ENCODE results near the gene UBE2V1.
"Not testable (repeated sequence)": the region's sequence is repeated elsewhere in the genome, so short reads cannot be mapped to it uniquely, and the experiment has no call there.

The UBE2V1 gene

DNA sequence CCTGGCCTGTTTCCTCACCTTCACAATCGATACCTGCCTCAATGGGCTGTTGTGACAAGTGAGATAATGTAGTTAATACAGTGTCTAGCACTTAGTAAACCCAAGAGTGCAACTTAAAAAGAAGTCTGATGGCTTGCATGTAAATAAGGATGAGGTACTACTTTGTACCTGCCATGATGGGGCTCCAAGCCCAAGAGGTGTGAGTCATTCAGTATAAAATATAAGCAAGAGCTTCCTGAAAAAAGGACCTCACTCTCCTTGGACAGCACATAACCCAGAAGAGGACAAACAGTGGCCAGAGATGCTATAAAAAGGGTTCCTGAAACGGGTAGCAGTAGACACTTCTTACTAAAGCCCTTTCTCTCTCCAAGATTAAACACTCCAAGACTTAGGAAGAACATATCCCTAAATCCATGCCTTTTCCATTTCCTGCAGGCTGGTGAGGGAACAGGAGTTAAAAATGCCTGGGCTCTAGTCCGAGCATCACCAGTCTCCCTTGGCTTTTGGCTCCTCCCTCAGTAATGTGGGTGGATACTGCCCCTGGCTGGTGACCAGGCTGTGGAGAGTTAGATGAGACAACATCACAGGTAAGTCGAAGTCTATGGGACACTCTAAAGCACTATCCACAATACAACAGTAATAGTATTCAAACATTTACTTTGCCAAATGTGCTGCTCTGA lies 4.3 kb downstream of the UBE2V1 start:
- Histone ChIP-seq H3K36me3 (ENCODE audit: low read length) (no peaks in the 10 kb centered on the region; the same call in 1 of the 2 replicates), H2AFZ (ENCODE audit: low read depth, low read length, severe bottlenecking) (no peak overlapping the region), H3K4me3 (ENCODE audit: insufficient read depth, low read length, poor library complexity, severe bottlenecking) (no peak overlapping the region), H3K4me2 (ENCODE audit: low read depth, low read length, poor library complexity, severe bottlenecking) (no peak overlapping the region), H3K9me3 (ENCODE audit: insufficient read depth, low read length) (no peaks in the 10 kb centered on the region), H3K27ac (ENCODE audit: low read depth, low read length) (no peak overlapping the region), H3K9ac (ENCODE audit: low read length) (no peak overlapping the region), H3K9me2 (replicated peaks; ENCODE audit: insufficient read depth, low read length) (no peaks in the 10 kb centered on the region), H4K20me1 (ENCODE audit: low read depth, low read length) (peaks cover 12% of the 10 kb centered on the region; the same call in 1 of the 2 replicates), H3F3A (ENCODE audit: insufficient read depth) (peaks cover 13% of the 10 kb centered on the region), H3K79me2 (ENCODE audit: insufficient read depth, low read length) (peaks cover 98% of the 10 kb centered on the region), H3K27me3 (ENCODE audit: low read length) (no peaks in the 10 kb centered on the region)
- TF ChIP-seq CTCF (IDR thresholded peaks at IDR 0.05; ENCODE audit: insufficient read depth, low read length, poor library complexity, severe bottlenecking) (no peak), EZH2phosphoT487 (conservative IDR thresholded peaks at IDR 0.05; ENCODE audit: low read length) (no peak)

DNA sequence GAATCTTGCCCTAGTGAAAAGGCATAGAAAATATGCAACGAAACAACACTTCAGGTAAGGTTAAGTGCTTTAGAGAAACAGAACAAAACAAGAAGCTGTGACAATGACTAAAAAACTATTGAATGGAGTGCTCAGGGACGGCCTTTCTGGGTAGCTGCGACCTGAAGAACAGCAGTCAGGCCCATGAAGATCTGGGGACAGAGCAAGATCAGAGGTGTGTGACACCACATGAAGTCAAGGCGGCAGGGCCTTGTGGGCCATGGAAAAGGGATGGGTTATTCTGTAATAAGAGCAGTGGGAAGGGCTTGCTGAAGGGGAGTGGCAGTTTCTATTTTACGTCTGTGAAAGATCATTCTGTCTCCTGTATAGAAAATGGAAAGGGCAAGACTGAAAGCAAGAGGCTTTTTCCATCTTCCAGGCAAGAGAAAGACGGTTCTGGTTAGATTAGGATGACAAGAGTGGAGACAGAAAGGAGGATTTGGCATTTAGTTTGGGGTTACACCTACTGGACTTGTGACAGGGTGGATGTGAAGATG lies 5.1 kb downstream of the UBE2V1 start:
- Histone ChIP-seq H2AFZ (ENCODE audit: low read depth, low read length, severe bottlenecking) (no peak overlapping the region), H3K9ac (ENCODE audit: low read length) (no peak overlapping the region), H3K9me2 (replicated peaks; ENCODE audit: insufficient read depth, low read length) (no peaks in the 10 kb centered on the region), H3K9me3 (ENCODE audit: insufficient read depth, low read length) (no peaks in the 10 kb centered on the region), H4K20me1 (ENCODE audit: low read depth, low read length) (peaks cover 16% of the 10 kb centered on the region), H3K4me2 (ENCODE audit: low read depth, low read length, poor library complexity, severe bottlenecking) (no peak overlapping the region), H3K4me3 (ENCODE audit: insufficient read depth, low read length, poor library complexity, severe bottlenecking) (no peak overlapping the region), H3K27ac (ENCODE audit: low read depth, low read length) (no peak overlapping the region), H3K36me3 (ENCODE audit: low read length) (no peaks in the 10 kb centered on the region; the same call in 1 of the 2 replicates), H3F3A (ENCODE audit: insufficient read depth) (peaks cover 7% of the 10 kb centered on the region; the same call in 1 of the 2 replicates), H3K27me3 (ENCODE audit: low read length) (no peaks in the 10 kb centered on the region), H3K79me2 (ENCODE audit: insufficient read depth, low read length) (peaks cover 100% of the 10 kb centered on the region)
- TF ChIP-seq CTCF (IDR thresholded peaks at IDR 0.05; ENCODE audit: insufficient read depth, low read length, poor library complexity, severe bottlenecking) = no peak
- no peak for TF ChIP-seq EZH2phosphoT487 (conservative IDR thresholded peaks at IDR 0.05; ENCODE audit: low read length)

GRCh38 chr20:50107086-50107660 lies 5.8 kb downstream of the UBE2V1 start:
- Histone ChIP-seq H3K9ac (ENCODE audit: low read length) (no peak overlapping the region), H3F3A (ENCODE audit: insufficient read depth) (peaks cover 7% of the 10 kb centered on the region; the same call in 1 of the 2 replicates)

DNA sequence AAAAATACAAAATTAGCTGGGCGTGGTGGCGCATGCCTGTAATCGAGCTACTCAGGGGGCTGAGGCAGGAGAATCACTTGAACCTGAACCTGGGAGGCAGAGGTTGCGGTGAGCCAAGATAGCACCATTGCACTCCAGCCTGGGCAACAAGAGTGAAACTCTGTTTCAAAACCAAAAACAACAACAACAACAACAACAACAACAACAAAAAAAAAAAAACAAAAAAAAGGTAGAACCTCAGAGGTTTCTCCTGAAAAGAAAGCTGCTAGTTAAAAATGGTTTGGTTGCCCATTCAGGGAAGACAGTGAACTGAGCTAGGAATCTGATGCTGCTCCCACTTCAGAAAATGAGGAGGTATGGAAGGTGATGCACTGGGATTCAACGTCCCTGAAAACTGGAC lies 6.3 kb downstream of the UBE2V1 start:
- not testable (repeated sequence) for H3K27ac ChIP-seq (ENCODE audit: low read depth, low read length); H2AFZ ChIP-seq (ENCODE audit: low read depth, low read length, severe bottlenecking); H3K4me2 ChIP-seq (ENCODE audit: low read depth, low read length, poor library complexity, severe bottlenecking); H3K36me3 ChIP-seq (ENCODE audit: low read length); H3K9me2 ChIP-seq (replicated peaks; ENCODE audit: insufficient read depth, low read length); H3K9me3 ChIP-seq (ENCODE audit: insufficient read depth, low read length); H3F3A ChIP-seq (ENCODE audit: insufficient read depth); H3K27me3 ChIP-seq (ENCODE audit: low read length); H3K4me3 ChIP-seq (ENCODE audit: insufficient read depth, low read length, poor library complexity, severe bottlenecking); H3K9ac ChIP-seq (ENCODE audit: low read length)
- Histone ChIP-seq H3K79me2 (ENCODE audit: insufficient read depth, low read length) (peaks cover 100% of the 10 kb centered on the region), H4K20me1 (ENCODE audit: low read depth, low read length) (peaks cover 18% of the 10 kb centered on the region)

More at GRCh38 chr20:50107086-50107660, 5.8 kb downstream of the UBE2V1 start:
- Histone ChIP-seq H3K27me3 (ENCODE audit: low read length) (no peaks in the 10 kb centered on the region), H3K36me3 (ENCODE audit: low read length) (no peaks in the 10 kb centered on the region; the same call in 1 of the 2 replicates), H3K9me3 (ENCODE audit: insufficient read depth, low read length) (no peaks in the 10 kb centered on the region), H3K79me2 (ENCODE audit: insufficient read depth, low read length) (peaks cover 100% of the 10 kb centered on the region), H3K9me2 (replicated peaks; ENCODE audit: insufficient read depth, low read length) (no peaks in the 10 kb centered on the region), H2AFZ (ENCODE audit: low read depth, low read length, severe bottlenecking) (no peak overlapping the region), H3K27ac (ENCODE audit: low read depth, low read length) (no peak overlapping the region), H3K4me3 (ENCODE audit: insufficient read depth, low read length, poor library complexity, severe bottlenecking) (no peak overlapping the region), H4K20me1 (ENCODE audit: low read depth, low read length) (peaks cover 18% of the 10 kb centered on the region), H3K4me2 (ENCODE audit: low read depth, low read length, poor library complexity, severe bottlenecking) (no peak overlapping the region)
- TF ChIP-seq EZH2phosphoT487 (conservative IDR thresholded peaks at IDR 0.05; ENCODE audit: low read length) = no peak
- TF ChIP-seq CTCF (IDR thresholded peaks at IDR 0.05; ENCODE audit: insufficient read depth, low read length, poor library complexity, severe bottlenecking) = no peak

- H3K27me3 ChIP-seq (ENCODE audit: low read length); H3K4me2 ChIP-seq (ENCODE audit: low read depth, low read length, poor library complexity, severe bottlenecking); H3K27ac ChIP-seq (ENCODE audit: low read depth, low read length); H3F3A ChIP-seq (ENCODE audit: insufficient read depth); H4K20me1 ChIP-seq (ENCODE audit: low read depth, low read length); H3K36me3 ChIP-seq (ENCODE audit: low read length); H3K9me3 ChIP-seq (ENCODE audit: insufficient read depth, low read length); H3K4me3 ChIP-seq (ENCODE audit: insufficient read depth, low read length, poor library complexity, severe bottlenecking); H3K9ac ChIP-seq (ENCODE audit: low read length); H3K9me2 ChIP-seq (replicated peaks; ENCODE audit: insufficient read depth, low read length); H2AFZ ChIP-seq (ENCODE audit: low read depth, low read length, severe bottlenecking): not testable (repeated sequence)
- peaks cover 100% of the 10 kb centered on the region for H3K79me2 ChIP-seq (ENCODE audit: insufficient read depth, low read length)
Observed at GRCh38 chr20:50103464-50104107, 9.4 kb downstream of the UBE2V1 start.

All from SU-DHL-6 (cell line).